H7 (cell line): ENCODE measurements around the gene SORL1. TPM values are rescaled to one million over a fixed set of nuclear protein-coding genes. Genes with fewer than 3 reads are reported as not detected.
"Not testable (repeated sequence)": the region's sequence is repeated elsewhere in the genome, so short reads cannot be mapped to it uniquely, and the experiment has no call there.

Source experiments
- DNase-seq: peaks from one replicate; pipeline ENCODE4 v3.0.0; 2012
- H3K27me3 ChIP-seq: 2 replicates; pipeline ENCODE4 v1.6.0; 2011; ENCODE audit warnings: mild to moderate bottlenecking, low read length; ENCODE audit not compliant: control insufficient read depth, insufficient read depth
- H3K36me3 ChIP-seq: replicated peaks from 2 replicates; pipeline ENCODE4 v1.5.1; 2011; ENCODE audit warnings: low read length; ENCODE audit not compliant: control insufficient read depth, insufficient read depth
- H3K4me3 ChIP-seq: 2 replicates; pipeline ENCODE4 v1.5.1; 2011; ENCODE audit warnings: low read depth, mild to moderate bottlenecking, control low read depth, low read length, moderate library complexity; ENCODE audit not compliant: insufficient read depth
- total RNA-seq: library from RNA; depleted of rRNA; stranded (reverse); fragments of >200 nt; shearing (Covaris generic); gene quantifications from 2 replicates; pipeline ENCODE4 v1.2.3, GENCODE V29; 2014

SORL1 gene
- total RNA-seq, 1 experiment from 2014 or later: 13.3 TPM

GRCh38 chr11:121567995-121568394, 115.9 kb downstream of the SORL1 start:
- Histone ChIP-seq H3K4me3 (no peak overlapping the region), H3K36me3 (peaks cover 1% of the 10 kb centered on the region), H3K27me3 (no peaks in the 10 kb centered on the region)
- no peak for DNase-seq

- H3K36me3 ChIP-seq, DNase-seq, H3K4me3 ChIP-seq, H3K27me3 ChIP-seq: not testable (repeated sequence)
Measured at GRCh38 chr11:121569332-121570299, 117.5 kb downstream of the SORL1 start.

GRCh38 chr11:121570453-121570852, 118.3 kb downstream of the SORL1 start:
- DNase-seq: no peak
- peaks cover 9% of the 10 kb centered on the region for H3K36me3 ChIP-seq
- H3K27me3 ChIP-seq: no peaks in the 10 kb centered on the region
- H3K4me3 ChIP-seq: no peak overlapping the region

- no peak for DNase-seq
- H3K36me3 ChIP-seq: peaks cover 9% of the 10 kb centered on the region
- H3K4me3 ChIP-seq: no peak overlapping the region
- H3K27me3 ChIP-seq: no peaks in the 10 kb centered on the region
Measured at GRCh38 chr11:121571506-121571905, 119.4 kb downstream of the SORL1 start.

- H3K27me3 ChIP-seq: no peaks in the 10 kb centered on the region
- DNase-seq: no peak
- no peak overlapping the region for H3K4me3 ChIP-seq
- peaks cover 16% of the 10 kb centered on the region for H3K36me3 ChIP-seq
Measured at GRCh38 chr11:121572571-121573059, 120.5 kb downstream of the SORL1 start.

- H3K36me3 ChIP-seq: peaks cover 19% of the 10 kb centered on the region
- no peak overlapping the region for H3K4me3 ChIP-seq
- no peaks in the 10 kb centered on the region for H3K27me3 ChIP-seq
- DNase-seq: no peak
Measured at GRCh38 chr11:121574801-121575200, 122.7 kb downstream of the SORL1 start.

GRCh38 chr11:121575250-121575962, 123.3 kb downstream of the SORL1 start:
- DNase-seq: no peak
- H3K36me3 ChIP-seq: peaks cover 19% of the 10 kb centered on the region
- H3K4me3 ChIP-seq: no peak overlapping the region
- H3K27me3 ChIP-seq: no peaks in the 10 kb centered on the region

GRCh38 chr11:121575963-121576290, 123.8 kb downstream of the SORL1 start:
- no peak for DNase-seq
- Histone ChIP-seq H3K4me3 (no peak overlapping the region), H3K27me3 (no peaks in the 10 kb centered on the region), H3K36me3 (peaks cover 19% of the 10 kb centered on the region)

- no peak for DNase-seq
- no peak overlapping the region for H3K4me3 ChIP-seq
- H3K27me3 ChIP-seq: no peaks in the 10 kb centered on the region
- H3K36me3 ChIP-seq: peaks cover 19% of the 10 kb centered on the region
Measured at GRCh38 chr11:121576531-121576930, 124.4 kb downstream of the SORL1 start.

GRCh38 chr11:121577106-121577848, 125.2 kb downstream of the SORL1 start:
- H3K4me3 ChIP-seq: no peak overlapping the region
- no peaks in the 10 kb centered on the region for H3K27me3 ChIP-seq
- peaks cover 19% of the 10 kb centered on the region for H3K36me3 ChIP-seq
- DNase-seq: no peak

GRCh38 chr11:121578251-121578976, 126.3 kb downstream of the SORL1 start:
- DNase-seq: no peak
- Histone ChIP-seq H3K4me3 (no peak overlapping the region), H3K36me3 (peaks cover 22% of the 10 kb centered on the region), H3K27me3 (no peaks in the 10 kb centered on the region)

GRCh38 chr11:121580154-121580553, 128.0 kb downstream of the SORL1 start:
- no peak for DNase-seq
- peaks cover 18% of the 10 kb centered on the region for H3K36me3 ChIP-seq
- H3K4me3 ChIP-seq: no peak overlapping the region
- H3K27me3 ChIP-seq: no peaks in the 10 kb centered on the region

GRCh38 chr11:121581607-121582006, 129.5 kb downstream of the SORL1 start:
- H3K36me3 ChIP-seq: peaks cover 16% of the 10 kb centered on the region
- H3K4me3 ChIP-seq: no peak overlapping the region
- no peak for DNase-seq
- H3K27me3 ChIP-seq: no peaks in the 10 kb centered on the region

GRCh38 chr11:121582296-121582695, 130.2 kb downstream of the SORL1 start:
- Histone ChIP-seq H3K36me3 (peaks cover 12% of the 10 kb centered on the region), H3K4me3 (no peak overlapping the region), H3K27me3 (no peaks in the 10 kb centered on the region)
- no peak for DNase-seq
